Naive thymus-derived CD4-positive, alpha-beta T cell (primary cell): Measurements from ENCODE around the gene OVOL1. TPM values are rescaled to one million over a fixed set of nuclear protein-coding genes. Genes with fewer than 3 reads are reported as not detected.

Source experiments
- ATAC-seq: fragments of 150-1000 bp; cut with Tn5 transposase; 2 replicates; pipeline ENCODE4 v1.10.0; 2021; ENCODE audit warnings: mild to moderate bottlenecking, moderate library complexity
- CTCF ChIA-PET: fragments of 350-600 bp; sonication (Branson Sonifier 250); formaldehyde crosslinking; loops from one replicate; lab custom pipeline; 2021; ENCODE audit warnings: antibody characterized with exemption; lab: Charles Lee
- POLR2A ChIA-PET: fragments of 350-600 bp; sonication (Branson Sonifier 250); formaldehyde crosslinking; loops from one replicate; lab custom pipeline; 2021; ENCODE audit warnings: antibody characterized with exemption, inconsistent platforms; lab: Charles Lee
- DNase-seq, 9 donors: peaks; one replicate each; pipeline versions ENCODE4 v3.0.0 to v3.0.0-alpha.2; 2020 to 2022; ENCODE audit warnings: mixed read lengths in 1 of 9
- H3K27ac ChIP-seq: one replicate; pipeline ENCODE4 v1.7.0; 2013; ENCODE audit warnings: mild to moderate bottlenecking, low read depth, low read length, moderate library complexity
- H3K27me3 ChIP-seq, 2 donors: one replicate each; pipeline ENCODE4 v1.7.0; 2013; ENCODE audit warnings: low read length in 2 of 2, mild to moderate bottlenecking in 2 of 2, moderate library complexity in 2 of 2; ENCODE audit not compliant: control insufficient read depth in 2 of 2, insufficient read depth in 2 of 2
- H3K36me3 ChIP-seq, 3 experiments: 1 replicate in 2 of 3; 2 replicates in 1 of 3; pipeline ENCODE4 v1.7.0; 2013; ENCODE audit warnings: low read length in 3 of 3, mild to moderate bottlenecking in 3 of 3, moderate library complexity in 1 of 3; ENCODE audit not compliant: insufficient read depth in 3 of 3, control insufficient read depth in 2 of 3
- H3K4me1 ChIP-seq, 2 donors: one replicate each; pipeline ENCODE4 v1.7.0; 2013; ENCODE audit warnings: low read length in 2 of 2, mild to moderate bottlenecking in 2 of 2, moderate library complexity in 1 of 2; ENCODE audit not compliant: control insufficient read depth in 2 of 2, insufficient read depth in 2 of 2
- H3K4me3 ChIP-seq: 2 replicates; pipeline ENCODE4 v1.7.0; 2013; ENCODE audit warnings: mild to moderate bottlenecking, low read length
- H3K9me3 ChIP-seq, 3 experiments: 1 replicate in 2 of 3; 2 replicates in 1 of 3; pipeline ENCODE4 v1.7.0; 2013; ENCODE audit warnings: low read length in 3 of 3; ENCODE audit not compliant: control insufficient read depth in 2 of 3
- H3K27ac Mint-ChIP-seq, 9 donors: one replicate each; pipeline ENCODE4 v1.8.0; 2020 to 2022; ENCODE audit warnings: mixed read lengths in 9 of 9, mild to moderate bottlenecking in 8 of 9, moderate library complexity in 5 of 9, inconsistent platforms in 2 of 9
- H3K27me3 Mint-ChIP-seq, 5 donors: one replicate each; pipeline ENCODE4 v1.8.0; 2021 to 2022; ENCODE audit warnings: mixed read lengths in 5 of 5, mild to moderate bottlenecking in 1 of 5
- H3K36me3 Mint-ChIP-seq, 5 donors: one replicate each; pipeline ENCODE4 v1.8.0; 2020 to 2022; ENCODE audit warnings: mixed read lengths in 5 of 5, mild to moderate bottlenecking in 3 of 5, inconsistent platforms in 1 of 5
- H3K4me1 Mint-ChIP-seq, 7 donors: one replicate each; pipeline ENCODE4 v1.8.0; 2020 to 2022; ENCODE audit warnings: mixed read lengths in 7 of 7, mild to moderate bottlenecking in 3 of 7, inconsistent platforms in 1 of 7
- H3K4me3 Mint-ChIP-seq, 10 donors: one replicate each; pipeline ENCODE4 v1.8.0; 2020 to 2022; ENCODE audit warnings: mild to moderate bottlenecking in 10 of 10, mixed read lengths in 10 of 10, moderate library complexity in 6 of 10, inconsistent platforms in 2 of 10
- H3K9me3 Mint-ChIP-seq, 11 donors: one replicate each; pipeline ENCODE4 v1.8.0; 2020 to 2022; ENCODE audit warnings: mixed read lengths in 11 of 11, mild to moderate bottlenecking in 4 of 11, inconsistent platforms in 1 of 11, moderate library complexity in 1 of 11
- intact Hi-C, 2 donors: fragments of 100-400 bp; cut with micrococcal nuclease; formaldehyde crosslinking; loops; one replicate each; pipeline ENCODE4 v1.15.1; 2023
- polyA plus RNA-seq, 2 donors: library from polyadenylated mRNA; unstranded; fragments of 300-500 nt; fragmentation: Illumina TruSeq; gene quantifications; one replicate each; pipeline ENCODE4 v1.2.3, GENCODE V29; 2021
- total RNA-seq, 6 experiments: library from RNA in 5 of 6; stranded (reverse) in 5 of 6; gene quantifications; 1 replicate in 5 of 6; 2 replicates in 1 of 6; pipeline ENCODE4 v1.2.3 and lab custom pipeline; 2021 to 2026

Gene OVOL1
- total and polyA plus RNA-seq, 7 experiments from 2014 or later: not detected

GRCh38 chr11:65785319-65786007, 1.4 kb upstream of the OVOL1 start:
- Histone ChIP-seq H3K4me3 (no peak overlapping the region), H3K27me3 (peaks cover 10 to 12% of the 10 kb centered on the region in 2 donors), H3K36me3 (no peaks in the 10 kb centered on the region), H3K4me1 (peaks cover 16 to 22% of the 10 kb centered on the region in 2 donors), H3K9me3 (no peaks in the 10 kb centered on the region), H3K27ac (no peak overlapping the region)
- peak overlapping the region; percentile 35 to 78 (median 70) for H3K4me3 Mint-ChIP-seq
- H3K9me3 Mint-ChIP-seq: peaks cover 0 to 2% (median 0%) of the 10 kb centered on the region in 11 donors
- H3K27ac Mint-ChIP-seq: peak overlapping the region in 4 of 9 donors; percentile 34 to 66 (median 36)
- POLR2A ChIA-PET: interaction anchor here (1.0 kb wide), 1 partner anchor 32 kb away, joined by 5 read pairs; no protein-coding TSS in a partner anchor
- H3K27me3 Mint-ChIP-seq: peaks cover 29 to 52% (median 33%) of the 10 kb centered on the region in 5 donors
- peaks cover 0 to 4% (median 0%) of the 10 kb centered on the region in 5 donors for H3K36me3 Mint-ChIP-seq
- CTCF ChIA-PET: interaction anchor here (1.7 kb wide), 1 partner anchor 74 kb away, joined by 6 read pairs; the partner anchor contains the start of gene KAT5
- H3K4me1 Mint-ChIP-seq: peaks cover 11 to 25% (median 22%) of the 10 kb centered on the region in 7 donors
- intact Hi-C loops: no loop called here
- no peak for ATAC-seq
- peak in 1 of 9 donors; percentile 26 for DNase-seq

- peaks cover 10 to 12% of the 10 kb centered on the region in 2 donors for H3K27me3 ChIP-seq
- Mint-ChIP-seq H3K4me3 (peak overlapping the region; percentile 35 to 85 (median 72)), H3K36me3 (peaks cover 0 to 4% (median 0%) of the 10 kb centered on the region in 5 donors), H3K27ac (peak overlapping the region in 3 of 9 donors; percentile 18 to 37 (median 34)), H3K9me3 (peaks cover 0 to 2% (median 0%) of the 10 kb centered on the region in 11 donors), H3K4me1 (peaks cover 11 to 29% (median 23%) of the 10 kb centered on the region in 7 donors), H3K27me3 (peaks cover 31 to 52% (median 38%) of the 10 kb centered on the region in 5 donors)
- no peak overlapping the region for H3K4me3 ChIP-seq
- DNase-seq (peak in 1 of 9 donors; percentile 23), ATAC-seq (no peak)
- H3K4me1 ChIP-seq: peaks cover 16 to 22% of the 10 kb centered on the region in 2 donors
- CTCF ChIA-PET: no interaction called here
- H3K27ac ChIP-seq: no peak overlapping the region
- H3K9me3 ChIP-seq: no peaks in the 10 kb centered on the region
- intact Hi-C loops: no loop called here
- H3K36me3 ChIP-seq: no peaks in the 10 kb centered on the region
- POLR2A ChIA-PET: no interaction called here
Measured at GRCh38 chr11:65786008-65786785, 666 bp upstream of the OVOL1 start.

- Mint-ChIP-seq H3K36me3 (peaks cover 0 to 4% (median 0%) of the 10 kb centered on the region in 5 donors), H3K4me3 (peak overlapping the region; percentile 74 to 87 (median 84)), H3K27me3 (peaks cover 31 to 50% (median 38%) of the 10 kb centered on the region in 5 donors), H3K4me1 (peaks cover 11 to 35% (median 23%) of the 10 kb centered on the region in 7 donors), H3K9me3 (peaks cover 0 to 2% (median 0%) of the 10 kb centered on the region in 11 donors), H3K27ac (peak overlapping the region in 5 of 9 donors; percentile 65 to 73 (median 67))
- DNase-seq (peak in 2 of 9 donors; percentile 23 to 26), ATAC-seq (no peak)
- peaks cover 16 to 22% of the 10 kb centered on the region in 2 donors for H3K4me1 ChIP-seq
- H3K36me3 ChIP-seq: no peaks in the 10 kb centered on the region
- ChIA-PET CTCF (interaction anchor here (0.7 to 1.4 kb wide), 4 partner anchors 7 to 96 kb away, joined by 3 read pairs; partner anchors contain the start of gene AP5B1), POLR2A (interaction anchor here (0.5 to 1.4 kb wide), 2 partner anchors 28 to 696 kb away, joined by 3 to 4 read pairs; no protein-coding TSS in a partner anchor)
- intact Hi-C loops: no loop called here
- H3K9me3 ChIP-seq: no peaks in the 10 kb centered on the region
- H3K27ac ChIP-seq: no peak overlapping the region
- H3K27me3 ChIP-seq: peaks cover 10 to 12% of the 10 kb centered on the region in 2 donors
- H3K4me3 ChIP-seq: no peak overlapping the region
Measured at GRCh38 chr11:65787649-65788622, 1.1 kb downstream of the OVOL1 start.

GRCh38 chr11:65788821-65789220, 2.0 kb downstream of the OVOL1 start:
- ATAC-seq (no peak), DNase-seq (no peak)
- ChIA-PET CTCF (interaction anchor here (0.7 to 1.4 kb wide), 5 partner anchors 8 to 96 kb away, joined by 3 to 6 read pairs (median 3); partner anchors contain the start of gene AP5B1), POLR2A (no interaction called here)
- Mint-ChIP-seq H3K4me1 (peaks cover 11 to 33% (median 23%) of the 10 kb centered on the region in 7 donors), H3K27me3 (peaks cover 31 to 45% (median 37%) of the 10 kb centered on the region in 5 donors), H3K4me3 (peak overlapping the region in 8 of 10 donors; percentile 7 to 85 (median 43)), H3K27ac (no peak overlapping the region), H3K9me3 (peaks cover 0 to 2% (median 0%) of the 10 kb centered on the region in 11 donors), H3K36me3 (peaks cover 0 to 4% (median 0%) of the 10 kb centered on the region in 5 donors)
- Histone ChIP-seq H3K27me3 (peaks cover 10 to 12% of the 10 kb centered on the region in 2 donors), H3K9me3 (no peaks in the 10 kb centered on the region), H3K4me3 (no peak overlapping the region), H3K36me3 (no peaks in the 10 kb centered on the region), H3K4me1 (peaks cover 16 to 22% of the 10 kb centered on the region in 2 donors), H3K27ac (no peak overlapping the region)
- intact Hi-C loops: no loop called here

GRCh38 chr11:65789230-65790103, 2.6 kb downstream of the OVOL1 start:
- ChIA-PET CTCF (interaction anchor here (1.0 to 1.4 kb wide), 4 partner anchors 9 to 95 kb away, joined by 3 to 6 read pairs (median 3); partner anchors contain the start of gene AP5B1), POLR2A (interaction anchor here (0.9 kb wide), 1 partner anchor 9 kb away, joined by 3 read pairs; the partner anchor contains the start of gene AP5B1)
- intact Hi-C loops: no loop called here
- Mint-ChIP-seq H3K4me1 (peaks cover 11 to 33% (median 23%) of the 10 kb centered on the region in 7 donors), H3K36me3 (peaks cover 0 to 4% (median 0%) of the 10 kb centered on the region in 5 donors), H3K27ac (no peak overlapping the region), H3K4me3 (peak overlapping the region in 4 of 10 donors; percentile 1 to 85 (median 23)), H3K9me3 (peaks cover 0 to 2% (median 0%) of the 10 kb centered on the region in 11 donors), H3K27me3 (peaks cover 31 to 41% (median 37%) of the 10 kb centered on the region in 5 donors)
- peaks cover 16 to 22% of the 10 kb centered on the region in 2 donors for H3K4me1 ChIP-seq
- H3K27ac ChIP-seq: no peak overlapping the region
- H3K27me3 ChIP-seq: peaks cover 10 to 12% of the 10 kb centered on the region in 2 donors
- DNase-seq (no peak), ATAC-seq (no peak)
- H3K36me3 ChIP-seq: no peaks in the 10 kb centered on the region
- no peaks in the 10 kb centered on the region for H3K9me3 ChIP-seq
- H3K4me3 ChIP-seq: no peak overlapping the region
